IPS-15b (cell line): ENCODE data around the gene SENP2.
"Not testable (repeated sequence)": the region's sequence is repeated elsewhere in the genome, so short reads cannot be mapped to it uniquely, and the experiment has no call there.

Experiments
- H3K27me3 ChIP-seq: one replicate; pipeline ENCODE4 v1.6.1; 2013; ENCODE audit warnings: low read length; ENCODE audit not compliant: control insufficient read depth, insufficient read depth
- H3K36me3 ChIP-seq: one replicate; pipeline ENCODE4 v1.6.1; 2013; ENCODE audit warnings: low read length; ENCODE audit not compliant: control insufficient read depth, insufficient read depth
- H3K4me1 ChIP-seq: one replicate; pipeline ENCODE4 v1.6.1; 2013; ENCODE audit warnings: mild to moderate bottlenecking, low read length; ENCODE audit not compliant: control insufficient read depth, insufficient read depth
- H3K4me3 ChIP-seq: one replicate; pipeline ENCODE4 v1.5.1; 2013; ENCODE audit warnings: low read depth, low read length
- H3K9ac ChIP-seq: one replicate; pipeline ENCODE4 v1.6.1; 2013; ENCODE audit warnings: low read depth, mild to moderate bottlenecking, low read length
- H3K9me3 ChIP-seq: one replicate; pipeline ENCODE4 v1.6.1; 2013; ENCODE audit warnings: mild to moderate bottlenecking, low read length; ENCODE audit not compliant: control insufficient read depth, insufficient read depth

The SENP2 gene

GRCh38 chr3:185585859-185586685 is at the start of gene SENP2:
TSS of gene SENP2 (plus strand) at chr3:185586295. CDS start at chr3:185586414, 119 bp downstream.
- H3K4me1 ChIP-seq = peaks cover 3% of the 10 kb centered on the region
- H3K4me3 ChIP-seq = peak within 1 kb of the TSS; percentile 87
- H3K36me3 ChIP-seq = peaks cover 4% of the 10 kb centered on the region
- no peaks in the 10 kb centered on the region for H3K9me3 ChIP-seq
- peak within 1 kb of the TSS; percentile 28 for H3K9ac ChIP-seq
- H3K27me3 ChIP-seq = no peaks in the 10 kb centered on the region

GRCh38 chr3:185537369-185537970 is 48.6 kb upstream of the SENP2 start:
- Histone ChIP-seq H3K9me3 (no peaks in the 10 kb centered on the region), H3K36me3 (no peaks in the 10 kb centered on the region), H3K27me3 (no peaks in the 10 kb centered on the region), H3K9ac (no peak overlapping the region), H3K4me1 (no peaks in the 10 kb centered on the region), H3K4me3 (no peak overlapping the region)

- Histone ChIP-seq H3K27me3 (no peaks in the 10 kb centered on the region), H3K9me3 (no peaks in the 10 kb centered on the region), H3K4me1 (no peaks in the 10 kb centered on the region), H3K9ac (no peak overlapping the region), H3K4me3 (no peak overlapping the region), H3K36me3 (no peaks in the 10 kb centered on the region)
These were observed 46.2 kb upstream of the SENP2 start for GRCh38 chr3:185539934-185540333.

GRCh38 chr3:185540695-185541094 is 45.4 kb upstream of the SENP2 start:
- Histone ChIP-seq H3K9me3 (no peaks in the 10 kb centered on the region), H3K9ac (no peak overlapping the region)

GRCh38 chr3:185549122-185549521 is 37.0 kb upstream of the SENP2 start:
- no peak overlapping the region for H3K4me3 ChIP-seq
- H3K27me3 ChIP-seq = no peaks in the 10 kb centered on the region
- H3K4me1 ChIP-seq = no peaks in the 10 kb centered on the region
- H3K9ac ChIP-seq = no peak overlapping the region
- no peaks in the 10 kb centered on the region for H3K36me3 ChIP-seq
- no peaks in the 10 kb centered on the region for H3K9me3 ChIP-seq

More at GRCh38 chr3:185540695-185541094, 45.4 kb upstream of the SENP2 start:
- H3K4me1 ChIP-seq = no peaks in the 10 kb centered on the region
- H3K27me3 ChIP-seq = no peaks in the 10 kb centered on the region
- no peaks in the 10 kb centered on the region for H3K36me3 ChIP-seq
- H3K4me3 ChIP-seq = no peak overlapping the region

GRCh38 chr3:185549651-185550111 is 36.4 kb upstream of the SENP2 start:
- no peaks in the 10 kb centered on the region for H3K27me3 ChIP-seq
- H3K9me3 ChIP-seq = no peaks in the 10 kb centered on the region
- no peak overlapping the region for H3K4me3 ChIP-seq
- no peaks in the 10 kb centered on the region for H3K4me1 ChIP-seq
- H3K9ac ChIP-seq = no peak overlapping the region
- no peaks in the 10 kb centered on the region for H3K36me3 ChIP-seq

- Histone ChIP-seq H3K4me1 (no peaks in the 10 kb centered on the region), H3K9ac (no peak within 1 kb of the TSS), H3K27me3 (no peaks in the 10 kb centered on the region), H3K9me3 (no peaks in the 10 kb centered on the region), H3K36me3 (no peaks in the 10 kb centered on the region), H3K4me3 (no peak within 1 kb of the TSS)
These were observed 33.7 kb upstream of the SENP2 start, which contains the start of gene LIPH for GRCh38 chr3:185552358-185552877. TSS of gene LIPH (minus strand) at chr3:185552588. CDS start at chr3:185552471, 117 bp downstream.

- H3K36me3 ChIP-seq = no peaks in the 10 kb centered on the region
- no peak overlapping the region for H3K4me3 ChIP-seq
- no peak overlapping the region for H3K9ac ChIP-seq
- H3K4me1 ChIP-seq = peaks cover 4% of the 10 kb centered on the region
- H3K9me3 ChIP-seq = no peaks in the 10 kb centered on the region
- H3K27me3 ChIP-seq = no peaks in the 10 kb centered on the region
These were observed 31.0 kb upstream of the SENP2 start for GRCh38 chr3:185555101-185555501.

- H3K9ac ChIP-seq = no peak overlapping the region
- no peaks in the 10 kb centered on the region for H3K36me3 ChIP-seq
- H3K4me3 ChIP-seq = no peak overlapping the region
- H3K4me1 ChIP-seq = peaks cover 10% of the 10 kb centered on the region
- no peaks in the 10 kb centered on the region for H3K27me3 ChIP-seq
- H3K9me3 ChIP-seq = no peaks in the 10 kb centered on the region
These were observed 30.2 kb upstream of the SENP2 start for GRCh38 chr3:185555860-185556347.

GRCh38 chr3:185556640-185557039 is 29.5 kb upstream of the SENP2 start:
- H3K9me3 ChIP-seq, H3K4me3 ChIP-seq, H3K36me3 ChIP-seq, H3K9ac ChIP-seq, H3K27me3 ChIP-seq: not testable (repeated sequence)
- peaks cover 18% of the 10 kb centered on the region for H3K4me1 ChIP-seq

- no peaks in the 10 kb centered on the region for H3K36me3 ChIP-seq
- no peak overlapping the region for H3K4me3 ChIP-seq
- H3K4me1 ChIP-seq = peaks cover 24% of the 10 kb centered on the region
- no peak overlapping the region for H3K9ac ChIP-seq
- H3K9me3 ChIP-seq = no peaks in the 10 kb centered on the region
- no peaks in the 10 kb centered on the region for H3K27me3 ChIP-seq
These were observed 27.7 kb upstream of the SENP2 start for GRCh38 chr3:185558395-185558794.
